ENCODE results near the gene RPL37A.

The RPL37A gene

GRCh38 chr2:216465579-216466195 is 33.0 kb upstream of the RPL37A start:
- TF ChIP-seq CTCF (conservative IDR thresholded peaks at IDR 0.05): no peak
- H3K27ac ChIP-seq: no peak overlapping the region

- TF ChIP-seq CTCF (conservative IDR thresholded peaks at IDR 0.05): no peak
- H3K27ac ChIP-seq: no peak overlapping the region
Measured at GRCh38 chr2:216467845-216468244, 30.8 kb upstream of the RPL37A start.

GRCh38 chr2:216469661-216470060 is 29.0 kb upstream of the RPL37A start:
- H3K27ac ChIP-seq: no peak overlapping the region
- TF ChIP-seq CTCF (conservative IDR thresholded peaks at IDR 0.05): no peak

DNA sequence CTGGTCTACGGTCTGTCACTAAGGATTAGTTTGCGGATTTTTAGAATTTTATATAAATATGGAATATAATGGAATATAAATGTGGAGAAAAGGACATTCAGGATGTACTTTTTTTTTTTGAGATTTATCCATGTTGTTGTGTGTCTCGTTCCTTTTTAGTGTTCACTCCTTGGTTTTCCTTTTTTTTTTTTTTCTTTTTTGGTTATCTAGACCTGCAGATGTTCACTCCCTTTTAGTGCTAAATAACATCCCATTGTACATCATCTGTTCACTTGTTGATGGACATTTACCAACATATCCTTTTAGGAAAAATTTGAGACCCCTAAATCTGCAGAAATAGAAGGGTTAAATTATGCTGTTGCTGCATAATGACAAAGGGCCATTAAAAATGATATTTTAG is 25.5 kb upstream of the RPL37A start:
- TF ChIP-seq CTCF (conservative IDR thresholded peaks at IDR 0.05): no peak
- no peak overlapping the region for H3K27ac ChIP-seq

DNA sequence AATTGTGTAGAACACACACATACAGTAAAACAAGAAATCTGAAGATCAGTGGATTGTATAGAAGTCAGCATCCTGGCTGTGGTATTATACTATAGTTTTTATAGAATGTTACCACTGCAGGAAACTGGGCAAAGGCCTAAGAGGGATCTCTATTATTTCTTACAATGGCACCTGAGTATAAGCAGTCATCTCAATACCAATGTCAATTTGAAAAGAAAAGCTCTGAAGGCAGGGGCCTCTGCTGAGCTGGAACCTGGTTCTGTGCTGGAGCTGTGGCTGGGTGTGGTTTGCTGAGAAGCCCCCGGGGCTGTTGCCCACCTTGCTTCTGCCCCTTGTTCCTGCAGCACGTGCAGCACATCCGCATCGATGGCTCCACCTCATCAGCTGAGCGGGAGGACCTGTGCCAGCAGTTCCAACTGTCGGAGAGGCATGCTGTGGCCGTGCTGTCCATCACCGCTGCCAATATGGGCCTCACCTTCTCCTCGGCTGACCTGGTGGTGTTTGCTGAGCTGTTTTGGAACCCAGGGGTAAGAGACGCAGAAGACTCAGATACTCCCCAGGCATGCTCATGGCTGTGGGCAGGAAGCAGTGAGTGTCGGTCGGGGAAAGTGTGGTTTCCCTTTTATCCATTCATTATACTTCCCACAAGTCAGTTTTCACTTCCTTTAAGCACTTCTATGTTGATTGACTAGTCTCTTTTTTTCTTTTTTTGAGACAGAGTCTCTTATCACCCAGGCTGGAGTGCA is 23.5 kb upstream of the RPL37A start:
- no peak overlapping the region for H3K27ac ChIP-seq
- no peak for TF ChIP-seq CTCF (conservative IDR thresholded peaks at IDR 0.05)

GRCh38 chr2:216475767-216476166 is 22.9 kb upstream of the RPL37A start:
- TF ChIP-seq CTCF (conservative IDR thresholded peaks at IDR 0.05): no peak
- H3K27ac ChIP-seq: no peak overlapping the region

- H3K27ac ChIP-seq: no peak overlapping the region
- TF ChIP-seq CTCF (conservative IDR thresholded peaks at IDR 0.05): no peak
Measured at GRCh38 chr2:216477283-216478035, 21.2 kb upstream of the RPL37A start.

Data from VCaP (cell line).